Peyer's patch (tissue), 4 donors: ENCODE results near the gene PPIL6. TPM values are rescaled to one million over a fixed set of nuclear protein-coding genes. Genes with fewer than 3 reads are reported as not detected.
A peak's percentile ranks its signal among the peaks of the same experiment; 100 is the strongest.

Source experiments
- DNase-seq, 3 donors: peaks; one replicate each; pipeline ENCODE4 v3.0.0-alpha.2; 2017 to 2019
- H3K27ac ChIP-seq, 4 donors: fragments of 200-600 bp; sonication (generic); one replicate each; pipeline ENCODE4 v1.5.1; 2016 to 2019
- H3K27me3 ChIP-seq, 2 donors: fragments of 200-600 bp; sonication (generic); one replicate each; pipeline ENCODE4 v1.5.1; 2019
- H3K36me3 ChIP-seq, 3 donors: fragments of 200-600 bp; sonication (generic); one replicate each; pipeline ENCODE4 v1.5.1; 2016 to 2019
- H3K4me1 ChIP-seq, 4 donors: fragments of 200-600 bp; sonication (generic); one replicate each; pipeline ENCODE4 v1.5.1; 2016 to 2019
- H3K4me3 ChIP-seq, 4 donors: fragments of 200-600 bp; sonication (generic); 1 replicate in 3 of 4; 2 replicates in 1 of 4; pipeline ENCODE4 v1.5.1; 2016 to 2019; ENCODE audit warnings: mild to moderate bottlenecking in 1 of 4
- H3K9me3 ChIP-seq, 4 donors: fragments of 200-600 bp; sonication (generic); one replicate each; pipeline ENCODE4 v1.5.1; 2016 to 2019; ENCODE audit warnings: mild to moderate bottlenecking in 1 of 4
- CTCF ChIP-seq, 6 experiments: fragments of 450-650 bp in 4 of 6; fragments of 200-600 bp in 2 of 6; sonication (generic) in 1 of 6; IDR thresholded peaks; one replicate each; pipeline ENCODE4 v1.5.1; 2017 to 2019; ENCODE audit warnings: antibody characterized with exemption in 6 of 6, mild to moderate bottlenecking in 3 of 6, moderate library complexity in 1 of 6
- POLR2A ChIP-seq, 2 donors: fragments of 450-650 bp; IDR thresholded peaks; one replicate each; pipeline ENCODE4 v1.5.1; 2017; ENCODE audit warnings: antibody characterized with exemption in 2 of 2, mild to moderate bottlenecking in 2 of 2, moderate library complexity in 2 of 2
- total RNA-seq, 4 donors: library from RNA; depleted of rRNA; stranded (reverse); fragments of >200 nt; gene quantifications; one replicate each; pipeline ENCODE4 v1.1.0, GENCODE V29; 2016

The PPIL6 gene
- total RNA-seq, 4 donors from 2014 or later: 0.27 to 0.53 TPM; not detected in 2

- TF ChIP-seq POLR2A (IDR thresholded peaks at IDR 0.05) (no peak), CTCF (IDR thresholded peaks at IDR 0.05) (no peak)
- no peaks in the 10 kb centered on the region for H3K9me3 ChIP-seq
- H3K27me3 ChIP-seq: no peaks in the 10 kb centered on the region
- peak in 2 of 3 donors; percentile 18 to 41 for DNase-seq
- peaks cover 0 to 33% (median 24%) of the 10 kb centered on the region in 4 donors for H3K4me1 ChIP-seq
- H3K27ac ChIP-seq: peak overlapping the region; percentile 92 to 98 (median 94)
- no peak overlapping the region for H3K4me3 ChIP-seq
- peaks cover 0 to 27% (median 0%) of the 10 kb centered on the region in 3 donors for H3K36me3 ChIP-seq
Observed at GRCh38 chr6:109457562-109457996, 17.2 kb upstream of the PPIL6 start.

DNA sequence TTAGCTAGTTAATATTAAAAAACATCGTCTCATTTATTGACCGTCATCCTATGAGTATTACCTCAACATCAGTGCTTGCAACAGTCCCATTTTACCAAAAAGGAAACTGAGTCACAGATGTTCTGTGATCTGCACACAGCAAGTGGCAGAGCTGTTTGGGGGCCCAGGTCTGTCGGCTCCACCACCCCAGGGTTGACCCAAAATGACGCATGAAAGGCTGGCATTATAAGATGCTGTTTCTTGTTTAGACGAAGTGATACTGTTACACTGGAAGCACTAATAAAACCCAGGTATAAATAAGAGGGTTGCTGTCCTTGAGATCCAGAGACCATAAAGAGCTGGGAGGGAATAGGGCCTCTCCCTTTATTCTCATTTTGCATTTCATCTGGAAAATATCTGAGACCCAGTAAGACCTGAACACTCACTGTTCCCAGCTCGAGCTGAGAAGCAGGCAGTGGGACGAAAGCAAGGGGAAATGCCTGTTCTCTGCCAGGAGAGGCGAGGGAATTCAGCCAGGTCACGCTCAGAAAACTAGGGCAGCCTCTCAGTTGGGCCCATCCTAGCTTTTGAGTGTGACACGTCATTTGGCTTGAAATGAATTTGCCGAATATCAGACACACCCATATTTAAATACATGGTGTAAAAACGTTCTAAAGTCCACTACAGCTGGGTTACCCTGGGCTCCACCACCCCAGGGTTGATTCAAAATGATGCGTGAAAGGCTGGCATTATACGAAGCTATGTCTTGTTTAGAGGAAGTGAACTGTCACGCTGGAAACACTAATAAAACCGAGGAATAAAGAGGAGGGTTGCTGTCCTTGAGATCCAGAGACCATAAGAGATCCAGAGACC, 16.5 kb upstream of the PPIL6 start:
- peaks cover 0 to 29% (median 0%) of the 10 kb centered on the region in 3 donors for H3K36me3 ChIP-seq
- peak overlapping the region; percentile 92 to 98 (median 94) for H3K27ac ChIP-seq
- TF ChIP-seq CTCF (IDR thresholded peaks at IDR 0.05) (no peak), POLR2A (IDR thresholded peaks at IDR 0.05) (peak; percentile 69 to 87)

DNA sequence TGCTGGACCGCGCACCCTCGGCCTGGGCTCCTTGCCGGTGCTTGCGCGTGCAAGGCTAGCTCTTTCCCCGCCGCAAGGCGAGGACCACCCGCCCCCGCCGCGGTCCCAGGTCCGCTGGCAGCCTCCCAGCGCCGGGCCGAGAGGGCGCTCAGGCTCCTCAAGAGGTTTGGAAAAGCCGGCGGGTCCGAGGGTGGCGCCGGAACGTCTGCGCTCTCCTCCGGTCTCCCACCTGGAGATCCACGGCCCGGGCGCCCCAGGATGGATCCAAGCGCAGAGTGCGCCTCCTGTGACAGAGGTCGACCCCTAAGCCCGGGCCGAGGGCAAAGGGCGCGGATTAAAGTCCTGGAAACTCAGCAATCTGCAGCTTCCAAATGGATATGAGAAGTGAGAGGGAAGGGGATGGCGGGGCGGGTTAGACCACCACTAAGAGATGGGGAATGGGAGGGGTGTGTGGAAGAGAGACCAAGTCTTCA, 15.7 kb upstream of the PPIL6 start:
- TF ChIP-seq POLR2A (IDR thresholded peaks at IDR 0.05) (peak; percentile 71 to 75), CTCF (IDR thresholded peaks at IDR 0.05) (no peak)
- H3K9me3 ChIP-seq: no peaks in the 10 kb centered on the region
- peak in 2 of 3 donors; percentile 75 to 78 for DNase-seq
- no peaks in the 10 kb centered on the region for H3K27me3 ChIP-seq
- peak overlapping the region; percentile 68 to 79 (median 72) for H3K4me3 ChIP-seq
- H3K27ac ChIP-seq: peak overlapping the region; percentile 92 to 98 (median 94)
- H3K36me3 ChIP-seq: peaks cover 0 to 28% (median 0%) of the 10 kb centered on the region in 3 donors
- H3K4me1 ChIP-seq: peaks cover 0 to 33% (median 24%) of the 10 kb centered on the region in 4 donors

More for the DNA sequence above, 16.5 kb upstream of the PPIL6 start:
- DNase-seq: peak in 2 of 3 donors; percentile 70 to 78
- no peaks in the 10 kb centered on the region for H3K9me3 ChIP-seq
- H3K27me3 ChIP-seq: no peaks in the 10 kb centered on the region
- H3K4me1 ChIP-seq: peaks cover 0 to 33% (median 24%) of the 10 kb centered on the region in 4 donors
- peak overlapping the region; percentile 68 to 79 (median 72) for H3K4me3 ChIP-seq

GRCh38 chr6:109455437-109456110, 15.1 kb upstream of the PPIL6 start, which contains the start of gene MICAL1:
Gene MICAL1, minus strand, starts transcription at chr6:109455772. Its CDS starts 1,576 bp downstream, at chr6:109454196.
- Histone ChIP-seq H3K4me3 (peak within 1 kb of the TSS; percentile 68 to 79 (median 72)), H3K9me3 (no peaks in the 10 kb centered on the region), H3K27me3 (no peaks in the 10 kb centered on the region), H3K36me3 (peaks cover 0 to 27% (median 0%) of the 10 kb centered on the region in 3 donors), H3K27ac (peak within 1 kb of the TSS; percentile 92 to 98 (median 94)), H3K4me1 (peaks cover 0 to 35% (median 24%) of the 10 kb centered on the region in 4 donors)
- peak; percentile 87 to 94 (median 93) for DNase-seq
- TF ChIP-seq CTCF (IDR thresholded peaks at IDR 0.05) (peak; percentile 27 to 70 (median 50)), POLR2A (IDR thresholded peaks at IDR 0.05) (peak; percentile 0 to 47)
